Liver (tissue), 9 donors: ENCODE results near the gene CNDP2. TPM values are rescaled to one million over a fixed set of nuclear protein-coding genes. Genes with fewer than 3 reads are reported as not detected.

ENCODE experiments used
- DNase-seq: peaks from one replicate; pipeline ENCODE4 v3.0.0-alpha.2; 2017; ENCODE audit warnings: low spot score
- H3K27ac ChIP-seq, 2 donors: one replicate each; pipeline ENCODE4 v1.7.0; 2013; ENCODE audit warnings: inconsistent platforms in 2 of 2, low read length in 2 of 2, control low read depth in 1 of 2, low read depth in 1 of 2, mild to moderate bottlenecking in 1 of 2
- H3K27me3 ChIP-seq, 4 donors: one replicate each; pipeline versions ENCODE4 v1.6.1 to v1.7.0; 2013; ENCODE audit warnings: low read length in 3 of 4, inconsistent platforms in 1 of 4, mild to moderate bottlenecking in 1 of 4, moderate library complexity in 1 of 4; ENCODE audit not compliant: control insufficient read depth in 4 of 4, insufficient read depth in 4 of 4
- H3K36me3 ChIP-seq, 4 donors: one replicate each; pipeline versions ENCODE4 v1.6.1 to v1.7.0; 2013; ENCODE audit warnings: low read length in 3 of 4, mild to moderate bottlenecking in 3 of 4, low read depth in 1 of 4, moderate library complexity in 1 of 4; ENCODE audit not compliant: control insufficient read depth in 4 of 4, insufficient read depth in 3 of 4
- H3K4me1 ChIP-seq, 4 donors: one replicate each; pipeline versions ENCODE4 v1.6.1 to v1.7.0; 2013; ENCODE audit warnings: low read length in 3 of 4, mild to moderate bottlenecking in 3 of 4, moderate library complexity in 1 of 4; ENCODE audit not compliant: control insufficient read depth in 4 of 4, insufficient read depth in 4 of 4
- H3K4me3 ChIP-seq, 3 donors: one replicate each; pipeline versions ENCODE4 v1.6.1 to v1.7.0; 2013; ENCODE audit warnings: low read length in 3 of 3, control low read depth in 1 of 3, low read depth in 1 of 3, mild to moderate bottlenecking in 1 of 3
- H3K9ac ChIP-seq, 2 donors: one replicate each; pipeline ENCODE4 v1.7.0; 2013; ENCODE audit warnings: low read length in 2 of 2, mild to moderate bottlenecking in 2 of 2, moderate library complexity in 2 of 2, control low read depth in 1 of 2, low read depth in 1 of 2
- H3K9me3 ChIP-seq, 4 donors: one replicate each; pipeline versions ENCODE4 v1.6.1 to v1.7.0; 2013; ENCODE audit warnings: low read length in 3 of 4; ENCODE audit not compliant: control insufficient read depth in 4 of 4
- ATF3 ChIP-seq: IDR thresholded peaks from 2 replicates; pipeline ENCODE4 v1.6.1; 2016; ENCODE audit warnings: antibody characterized with exemption
- CTCF ChIP-seq: fragments of 150-350 bp; IDR thresholded peaks from 2 replicates; pipeline ENCODE4 v1.5.1; 2017; ENCODE audit warnings: improper control_type of control experiment, low read depth, low read length; ENCODE audit not compliant: missing input control
- EGR1 ChIP-seq, 2 donors: IDR thresholded peaks; 2 replicates each; pipeline ENCODE4 v1.6.1; 2016 to 2018; ENCODE audit warnings: antibody characterized with exemption in 2 of 2, low read depth in 2 of 2
- FOXA1 ChIP-seq: IDR thresholded peaks from 2 replicates; pipeline ENCODE4 v1.6.1; 2016; ENCODE audit warnings: antibody characterized with exemption
- FOXA2 ChIP-seq: IDR thresholded peaks from 2 replicates; pipeline ENCODE4 v1.6.1; 2016; ENCODE audit warnings: antibody characterized with exemption
- GABPA ChIP-seq, 2 donors: IDR thresholded peaks in 1 of 2; conservative IDR thresholded peaks in 1 of 2; 2 replicates each; pipeline ENCODE4 v1.6.1; 2016; ENCODE audit warnings: antibody characterized with exemption in 2 of 2, mild to moderate bottlenecking in 1 of 2, moderate library complexity in 1 of 2
- HNF4A ChIP-seq, 2 donors: conservative IDR thresholded peaks; 2 replicates each; pipeline ENCODE4 v1.6.1; 2016; ENCODE audit warnings: antibody characterized with exemption in 2 of 2, mild to moderate bottlenecking in 2 of 2
- HNF4G ChIP-seq: IDR thresholded peaks from 2 replicates; pipeline ENCODE4 v1.6.1; 2016; ENCODE audit warnings: antibody characterized with exemption
- JUND ChIP-seq, 2 donors: IDR thresholded peaks; 2 replicates each; pipeline ENCODE4 v1.6.1; 2016; ENCODE audit warnings: antibody characterized with exemption in 2 of 2
- NR2F2 ChIP-seq: IDR thresholded peaks from 2 replicates; pipeline ENCODE4 v1.6.1; 2016; ENCODE audit warnings: antibody characterized with exemption
- RAD21 ChIP-seq, 2 donors: IDR thresholded peaks; 2 replicates each; pipeline ENCODE4 v1.6.1; 2016; ENCODE audit warnings: antibody characterized with exemption in 2 of 2, mild to moderate bottlenecking in 2 of 2
- RXRA ChIP-seq, 2 donors: IDR thresholded peaks; 2 replicates each; pipeline ENCODE4 v1.6.1; 2017 to 2018; ENCODE audit warnings: antibody characterized with exemption in 2 of 2, mild to moderate bottlenecking in 1 of 2
- SP1 ChIP-seq: IDR thresholded peaks from 2 replicates; pipeline ENCODE4 v1.6.1; 2018; ENCODE audit warnings: antibody characterized with exemption, mild to moderate bottlenecking
- TAF1 ChIP-seq: conservative IDR thresholded peaks from 2 replicates; pipeline ENCODE4 v1.6.1; 2016; ENCODE audit warnings: antibody characterized with exemption, mild to moderate bottlenecking
- YY1 ChIP-seq: IDR thresholded peaks from 2 replicates; pipeline ENCODE4 v1.6.1; 2016; ENCODE audit warnings: antibody characterized with exemption, mild to moderate bottlenecking
- ZBTB33 ChIP-seq: IDR thresholded peaks from 2 replicates; pipeline ENCODE4 v1.6.1; 2016; ENCODE audit warnings: antibody characterized with exemption
- WGBS: extraction: QIAGEN DNeasy Blood & Tissue Kit; methylation state at CpG from one replicate; pipeline ENCODE4 v1.1.7; 2013; 5-methylcytosine and 5-hydroxymethylcytosine counted together
- polyA plus RNA-seq, 2 donors: library from polyadenylated mRNA; stranded (reverse) in 1 of 2; unstranded in 1 of 2; fragments of 200-250 nt in 1 of 2; fragments of >200 nt in 1 of 2; fragmentation: Nextera tagmentation in 1 of 2; extraction: Ambion mirVana in 1 of 2; gene quantifications; one replicate each; pipeline versions ENCODE4 v1.2.1 to v1.2.3, GENCODE V29; 2013 to 2015
- total RNA-seq, 2 donors: library from RNA; depleted of rRNA; stranded (reverse); fragments of >200 nt; gene quantifications; one replicate each; pipeline ENCODE4 v1.2.3, GENCODE V29; 2014
- TF ChIP-seq, protein P1 (sequence below): IDR thresholded peaks from 2 replicates; pipeline ENCODE4 v1.6.1; 2016; ENCODE audit warnings: antibody characterized with exemption
- TF ChIP-seq, protein P2 (sequence below): IDR thresholded peaks from 2 replicates; pipeline ENCODE4 v1.6.1; 2016; ENCODE audit warnings: antibody characterized with exemption, mild to moderate bottlenecking
- donor health status: healthy.
- donor health status: healthy.
- donor health status: healthy.
- donor health status: healthy.
- donor health status: healthy.

CNDP2 gene
- total and polyA plus RNA-seq, 4 donors: 65.5 to 167 (median 141) TPM

DNA sequence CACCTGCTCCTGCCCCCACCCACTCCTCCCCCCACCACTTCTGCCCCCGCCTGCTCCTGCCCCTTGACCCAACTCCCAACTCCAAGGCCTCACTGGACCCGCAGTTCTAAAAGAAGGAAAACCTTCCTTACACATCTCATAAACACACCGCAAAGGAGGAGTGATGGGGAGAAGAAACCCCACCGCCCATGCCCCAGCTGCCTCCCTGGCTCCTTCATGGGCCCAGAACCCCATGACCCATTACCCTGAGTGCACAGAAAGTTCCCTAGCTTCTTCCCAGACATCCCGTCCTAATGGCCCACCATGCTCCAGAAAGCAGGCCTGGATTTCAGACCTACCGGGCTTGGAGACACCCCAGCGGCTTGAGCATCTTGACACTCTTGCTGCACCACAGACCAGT lies 17.8 kb upstream of the CNDP2 start:
- TF ChIP-seq, protein P1, sequence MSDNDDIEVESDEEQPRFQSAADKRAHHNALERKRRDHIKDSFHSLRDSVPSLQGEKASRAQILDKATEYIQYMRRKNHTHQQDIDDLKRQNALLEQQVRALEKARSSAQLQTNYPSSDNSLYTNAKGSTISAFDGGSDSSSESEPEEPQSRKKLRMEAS: no peak
- TF ChIP-seq EGR1 (IDR thresholded peaks at IDR 0.05; ENCODE audit: low read depth in 2 of 2): no peak
- no peak for TF ChIP-seq ZBTB33
- no peak for TF ChIP-seq HNF4A (conservative IDR thresholded peaks at IDR 0.05)
- TF ChIP-seq GABPA (IDR thresholded peaks at IDR 0.05 in 1 of 2, conservative IDR thresholded peaks at IDR 0.05 in 1 of 2): no peak
- TF ChIP-seq, protein P2, sequence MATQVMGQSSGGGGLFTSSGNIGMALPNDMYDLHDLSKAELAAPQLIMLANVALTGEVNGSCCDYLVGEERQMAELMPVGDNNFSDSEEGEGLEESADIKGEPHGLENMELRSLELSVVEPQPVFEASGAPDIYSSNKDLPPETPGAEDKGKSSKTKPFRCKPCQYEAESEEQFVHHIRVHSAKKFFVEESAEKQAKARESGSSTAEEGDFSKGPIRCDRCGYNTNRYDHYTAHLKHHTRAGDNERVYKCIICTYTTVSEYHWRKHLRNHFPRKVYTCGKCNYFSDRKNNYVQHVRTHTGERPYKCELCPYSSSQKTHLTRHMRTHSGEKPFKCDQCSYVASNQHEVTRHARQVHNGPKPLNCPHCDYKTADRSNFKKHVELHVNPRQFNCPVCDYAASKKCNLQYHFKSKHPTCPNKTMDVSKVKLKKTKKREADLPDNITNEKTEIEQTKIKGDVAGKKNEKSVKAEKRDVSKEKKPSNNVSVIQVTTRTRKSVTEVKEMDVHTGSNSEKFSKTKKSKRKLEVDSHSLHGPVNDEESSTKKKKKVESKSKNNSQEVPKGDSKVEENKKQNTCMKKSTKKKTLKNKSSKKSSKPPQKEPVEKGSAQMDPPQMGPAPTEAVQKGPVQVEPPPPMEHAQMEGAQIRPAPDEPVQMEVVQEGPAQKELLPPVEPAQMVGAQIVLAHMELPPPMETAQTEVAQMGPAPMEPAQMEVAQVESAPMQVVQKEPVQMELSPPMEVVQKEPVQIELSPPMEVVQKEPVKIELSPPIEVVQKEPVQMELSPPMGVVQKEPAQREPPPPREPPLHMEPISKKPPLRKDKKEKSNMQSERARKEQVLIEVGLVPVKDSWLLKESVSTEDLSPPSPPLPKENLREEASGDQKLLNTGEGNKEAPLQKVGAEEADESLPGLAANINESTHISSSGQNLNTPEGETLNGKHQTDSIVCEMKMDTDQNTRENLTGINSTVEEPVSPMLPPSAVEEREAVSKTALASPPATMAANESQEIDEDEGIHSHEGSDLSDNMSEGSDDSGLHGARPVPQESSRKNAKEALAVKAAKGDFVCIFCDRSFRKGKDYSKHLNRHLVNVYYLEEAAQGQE: no peak
- no peak for TF ChIP-seq FOXA2
- TF ChIP-seq FOXA1: no peak
- no peak for TF ChIP-seq CTCF
- no peak for TF ChIP-seq JUND (IDR thresholded peaks at IDR 0.05)
- no peak for TF ChIP-seq SP1
- no peak for TF ChIP-seq ATF3
- TF ChIP-seq TAF1: no peak
- TF ChIP-seq HNF4G: no peak
- TF ChIP-seq NR2F2: no peak
- no peak for TF ChIP-seq RAD21 (IDR thresholded peaks at IDR 0.05)
- no peak for TF ChIP-seq YY1
- no peak for TF ChIP-seq RXRA (IDR thresholded peaks at IDR 0.05)
- Histone ChIP-seq H3K36me3 (no peaks in the 10 kb centered on the region), H3K27ac (no peak overlapping the region), H3K27me3 (no peaks in the 10 kb centered on the region), H3K4me3 (no peak overlapping the region), H3K9ac (no peak overlapping the region), H3K4me1 (peaks cover 5 to 13% (median 8%) of the 10 kb centered on the region in 4 donors), H3K9me3 (no peaks in the 10 kb centered on the region)
- no peak for DNase-seq
- WGBS: 95% methylated on average over 7 of the region's 7 CpGs
